Osteoblast (primary cell): Measurements from ENCODE around the gene CD28. TPM values are rescaled to one million over a fixed set of nuclear protein-coding genes. Genes with fewer than 3 reads are reported as not detected.
A peak's percentile ranks its signal among the peaks of the same experiment; 100 is the strongest.

Experiments used
- DNase-seq: peaks from one replicate; pipeline ENCODE4 v3.0.0; 2011; ENCODE audit warnings: low spot score, mixed read lengths; ENCODE audit not compliant: insufficient read length; ENCODE audit errors: missing footprints
- H2AFZ ChIP-seq: 2 replicates; pipeline ENCODE4 v1.6.0; 2011; ENCODE audit warnings: mild to moderate bottlenecking, low read length
- H3K27ac ChIP-seq: 2 replicates; pipeline ENCODE4 v1.5.1; 2011; ENCODE audit warnings: mild to moderate bottlenecking, low read depth, low read length, moderate library complexity
- H3K27me3 ChIP-seq: 2 replicates; pipeline ENCODE4 v1.6.0; 2012; ENCODE audit warnings: mild to moderate bottlenecking, control low read depth, inconsistent platforms, low read length, moderate library complexity; ENCODE audit not compliant: insufficient read depth
- H3K36me3 ChIP-seq: 2 replicates; pipeline ENCODE4 v1.5.1; 2011; ENCODE audit warnings: mild to moderate bottlenecking, low read length, control low read depth, moderate library complexity; ENCODE audit not compliant: insufficient read depth
- H3K4me1 ChIP-seq: 2 replicates; pipeline ENCODE4 v1.5.1; 2011; ENCODE audit warnings: mild to moderate bottlenecking, low read length, control low read depth, moderate library complexity; ENCODE audit not compliant: insufficient read depth
- H3K4me2 ChIP-seq: 2 replicates; pipeline ENCODE4 v1.6.0; 2011; ENCODE audit warnings: mild to moderate bottlenecking, low read length; ENCODE audit not compliant: insufficient read depth
- H3K4me3 ChIP-seq: fragments of 200-600 bp; sonication (generic); 3 replicates; pipeline ENCODE4 v1.5.1; 2012; ENCODE audit warnings: mild to moderate bottlenecking, low read length, inconsistent platforms; ENCODE audit not compliant: insufficient read depth
- H3K79me2 ChIP-seq: 2 replicates; pipeline ENCODE4 v1.6.0; 2012; ENCODE audit warnings: mild to moderate bottlenecking, low read length, control low read depth, inconsistent platforms; ENCODE audit not compliant: insufficient read depth
- H3K9me3 ChIP-seq: 2 replicates; pipeline ENCODE4 v1.5.1; 2011; ENCODE audit warnings: low read depth, low read length, control low read depth
- H4K20me1 ChIP-seq: 2 replicates; pipeline ENCODE4 v1.6.0; 2012; ENCODE audit warnings: mild to moderate bottlenecking, low read length, control low read depth; ENCODE audit not compliant: insufficient read depth
- total RNA-seq: library from RNA; depleted of rRNA; stranded (reverse); fragments of >200 nt; gene quantifications from 2 replicates; pipeline ENCODE4 v1.2.3, GENCODE V29; 2012
- TF ChIP-seq, protein P1 (sequence below): IDR thresholded peaks from 2 replicates; pipeline ENCODE4 v1.5.1; 2011; ENCODE audit warnings: mild to moderate bottlenecking, low read depth, low read length, moderate library complexity; ENCODE audit errors: extremely low read depth

Gene CD28
- total RNA-seq, 1 donor: not detected

DNA sequence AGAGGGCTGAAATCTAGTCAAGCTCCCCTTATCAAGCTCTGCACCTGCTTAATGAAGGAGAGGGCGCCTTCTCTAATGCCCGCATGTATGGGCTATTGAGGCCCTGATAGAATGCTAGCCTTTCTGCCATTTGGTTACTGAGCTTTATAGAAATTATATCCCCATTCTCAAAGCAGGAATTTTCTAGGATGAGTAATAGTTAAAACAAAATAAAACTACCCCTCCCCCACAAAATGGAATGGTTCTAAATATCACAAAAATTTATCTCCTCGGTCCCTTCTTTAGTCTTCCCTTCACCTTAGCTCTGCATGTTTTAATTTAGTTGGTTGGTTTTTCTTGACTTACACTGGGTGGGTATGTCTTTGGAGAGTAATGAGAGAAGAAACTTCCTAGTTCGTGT is 37.7 kb downstream of the CD28 start:
- H2AFZ ChIP-seq: no peak overlapping the region
- H3K9me3 ChIP-seq: no peaks in the 10 kb centered on the region
- no peaks in the 10 kb centered on the region for H3K27me3 ChIP-seq
- peak overlapping the region; percentile 79 for H3K27ac ChIP-seq
- TF ChIP-seq, protein P1, sequence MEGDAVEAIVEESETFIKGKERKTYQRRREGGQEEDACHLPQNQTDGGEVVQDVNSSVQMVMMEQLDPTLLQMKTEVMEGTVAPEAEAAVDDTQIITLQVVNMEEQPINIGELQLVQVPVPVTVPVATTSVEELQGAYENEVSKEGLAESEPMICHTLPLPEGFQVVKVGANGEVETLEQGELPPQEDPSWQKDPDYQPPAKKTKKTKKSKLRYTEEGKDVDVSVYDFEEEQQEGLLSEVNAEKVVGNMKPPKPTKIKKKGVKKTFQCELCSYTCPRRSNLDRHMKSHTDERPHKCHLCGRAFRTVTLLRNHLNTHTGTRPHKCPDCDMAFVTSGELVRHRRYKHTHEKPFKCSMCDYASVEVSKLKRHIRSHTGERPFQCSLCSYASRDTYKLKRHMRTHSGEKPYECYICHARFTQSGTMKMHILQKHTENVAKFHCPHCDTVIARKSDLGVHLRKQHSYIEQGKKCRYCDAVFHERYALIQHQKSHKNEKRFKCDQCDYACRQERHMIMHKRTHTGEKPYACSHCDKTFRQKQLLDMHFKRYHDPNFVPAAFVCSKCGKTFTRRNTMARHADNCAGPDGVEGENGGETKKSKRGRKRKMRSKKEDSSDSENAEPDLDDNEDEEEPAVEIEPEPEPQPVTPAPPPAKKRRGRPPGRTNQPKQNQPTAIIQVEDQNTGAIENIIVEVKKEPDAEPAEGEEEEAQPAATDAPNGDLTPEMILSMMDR: no peak
- no peaks in the 10 kb centered on the region for H3K79me2 ChIP-seq
- peak overlapping the region; percentile 24 for H3K4me3 ChIP-seq
- H3K4me2 ChIP-seq: peak overlapping the region; percentile 54
- no peak for DNase-seq
- H4K20me1 ChIP-seq: no peaks in the 10 kb centered on the region
- H3K4me1 ChIP-seq: peaks cover 34% of the 10 kb centered on the region
- H3K36me3 ChIP-seq: no peaks in the 10 kb centered on the region

DNA sequence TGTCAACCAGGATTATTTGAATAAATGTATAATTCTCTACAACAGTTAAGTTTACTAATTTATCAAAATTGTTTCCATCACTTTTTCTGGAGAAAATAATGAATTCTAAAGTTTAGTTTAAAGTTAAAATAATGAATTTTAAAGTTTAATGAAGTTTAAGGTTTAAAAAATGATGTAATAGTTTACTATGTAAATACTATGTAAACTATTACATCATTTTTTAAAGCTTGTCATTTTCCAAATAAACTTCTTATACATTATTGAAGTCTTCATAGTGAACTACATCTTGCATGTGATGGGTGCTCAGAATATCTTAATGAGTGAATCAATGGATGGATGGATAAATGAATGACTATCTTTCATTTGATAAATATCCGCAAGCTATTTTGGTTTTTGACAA is 38.8 kb downstream of the CD28 start:
- Histone ChIP-seq H3K9me3 (no peaks in the 10 kb centered on the region), H2AFZ (no peak overlapping the region), H3K4me2 (no peak overlapping the region), H3K4me3 (no peak overlapping the region), H3K36me3 (no peaks in the 10 kb centered on the region), H3K27me3 (no peaks in the 10 kb centered on the region), H3K79me2 (no peaks in the 10 kb centered on the region), H3K4me1 (peaks cover 31% of the 10 kb centered on the region), H4K20me1 (no peaks in the 10 kb centered on the region), H3K27ac (no peak overlapping the region)
- no peak for DNase-seq
- TF ChIP-seq, protein P1: no peak

DNA sequence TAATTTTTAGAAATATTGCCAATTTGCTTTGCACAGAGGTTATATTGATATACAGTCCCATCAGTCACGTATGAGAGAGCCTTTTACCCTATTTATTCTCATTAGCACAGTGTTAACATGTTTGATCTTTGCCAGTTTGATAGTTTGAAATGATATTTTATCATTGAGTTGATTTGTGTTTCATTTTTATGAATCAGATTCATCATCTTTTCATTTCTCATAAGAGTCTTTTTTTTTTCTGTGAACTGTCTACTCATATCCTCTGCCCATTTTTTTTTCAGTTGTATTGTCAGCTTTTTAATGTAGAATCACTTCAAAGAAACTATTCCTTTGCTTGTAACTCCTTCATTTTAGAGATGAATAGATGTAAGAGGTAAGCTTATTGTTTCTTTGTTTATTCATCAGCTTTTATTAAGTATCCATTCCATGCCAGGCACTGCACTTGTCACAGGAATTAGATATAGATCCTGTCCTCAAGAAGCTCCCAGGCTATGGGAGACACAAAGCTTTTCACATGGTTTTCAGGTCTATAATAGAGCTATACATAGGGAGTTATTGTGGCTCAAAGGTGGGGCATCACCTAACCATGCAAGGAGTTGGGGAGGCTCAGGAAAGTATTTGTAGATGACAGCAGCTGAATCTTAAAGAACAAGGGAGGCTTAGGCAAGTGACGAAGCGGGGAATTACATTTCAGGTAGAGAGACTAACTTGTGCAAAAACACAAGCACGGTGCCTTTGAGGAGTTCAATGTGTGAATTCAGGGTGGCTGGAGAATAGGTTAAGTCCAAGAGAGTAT is 42.1 kb downstream of the CD28 start:
- Histone ChIP-seq H3K79me2 (no peaks in the 10 kb centered on the region), H3K4me1 (peaks cover 16% of the 10 kb centered on the region), H3K9me3 (no peaks in the 10 kb centered on the region), H4K20me1 (no peaks in the 10 kb centered on the region), H2AFZ (no peak overlapping the region), H3K4me2 (no peak overlapping the region), H3K27ac (no peak overlapping the region), H3K36me3 (no peaks in the 10 kb centered on the region), H3K4me3 (no peak overlapping the region), H3K27me3 (no peaks in the 10 kb centered on the region)
- TF ChIP-seq, protein P1: no peak
- DNase-seq: no peak

DNA sequence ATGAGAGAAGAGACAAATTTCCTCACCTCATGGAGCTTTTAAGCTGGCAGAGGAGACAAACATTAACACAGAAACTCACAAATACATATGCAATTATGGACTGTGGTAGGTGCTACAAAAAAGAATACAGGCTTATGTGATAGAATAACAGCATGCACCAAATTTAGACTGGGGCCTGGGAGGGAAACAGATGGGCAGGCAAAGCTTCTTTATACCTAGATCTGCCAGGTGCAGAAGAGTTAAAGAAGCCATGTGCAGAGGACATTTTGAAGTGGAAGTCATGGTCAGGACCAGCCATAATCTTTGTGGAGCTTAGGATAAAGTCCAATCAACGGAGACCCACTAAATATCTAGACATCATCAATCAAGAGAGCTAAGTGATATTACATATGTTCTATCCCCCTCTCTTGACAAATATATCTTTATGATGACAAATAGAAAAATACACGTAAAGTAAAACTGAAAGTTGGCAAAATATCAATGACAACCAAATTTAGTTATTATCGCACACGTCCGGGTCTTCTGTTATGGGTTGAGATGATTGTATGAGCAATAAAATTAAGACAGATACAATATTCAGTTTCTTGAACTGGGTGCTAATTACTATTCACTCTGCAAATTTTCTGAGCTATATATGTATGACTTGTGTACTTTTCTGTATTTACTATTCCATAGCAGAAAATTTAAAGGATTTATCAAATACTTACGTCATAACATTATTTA is 44.1 kb downstream of the CD28 start:
- no peak for DNase-seq
- no peaks in the 10 kb centered on the region for H3K79me2 ChIP-seq
- H3K27ac ChIP-seq: no peak overlapping the region
- TF ChIP-seq, protein P1: no peak
- no peaks in the 10 kb centered on the region for H3K36me3 ChIP-seq
- H3K27me3 ChIP-seq: no peaks in the 10 kb centered on the region
- H3K9me3 ChIP-seq: no peaks in the 10 kb centered on the region
- no peaks in the 10 kb centered on the region for H4K20me1 ChIP-seq
- H2AFZ ChIP-seq: no peak overlapping the region
- H3K4me3 ChIP-seq: no peak overlapping the region
- peaks cover 4% of the 10 kb centered on the region for H3K4me1 ChIP-seq
- H3K4me2 ChIP-seq: no peak overlapping the region
